SU-DHL-6 (cell line): ENCODE measurements around the gene TRAPPC3L.

Experiments used
- EZH2phosphoT487 ChIP-seq: fragments of 200-600 bp; sonication (generic), shearing (Covaris generic); conservative IDR thresholded peaks from 2 replicates; pipeline ENCODE4 v1.6.1; 2018; ENCODE audit warnings: mild to moderate bottlenecking, antibody characterized with exemption, low read length, moderate library complexity, mixed read lengths
- TF ChIP-seq, protein P1 (sequence below): fragments of 200-600 bp; sonication (generic); IDR thresholded peaks from one replicate; pipeline ENCODE4 v1.5.1; 2017; ENCODE audit warnings: antibody characterized with exemption, mild to moderate bottlenecking, low read length, moderate library complexity; ENCODE audit not compliant: insufficient read depth, poor library complexity, severe bottlenecking

DNA sequence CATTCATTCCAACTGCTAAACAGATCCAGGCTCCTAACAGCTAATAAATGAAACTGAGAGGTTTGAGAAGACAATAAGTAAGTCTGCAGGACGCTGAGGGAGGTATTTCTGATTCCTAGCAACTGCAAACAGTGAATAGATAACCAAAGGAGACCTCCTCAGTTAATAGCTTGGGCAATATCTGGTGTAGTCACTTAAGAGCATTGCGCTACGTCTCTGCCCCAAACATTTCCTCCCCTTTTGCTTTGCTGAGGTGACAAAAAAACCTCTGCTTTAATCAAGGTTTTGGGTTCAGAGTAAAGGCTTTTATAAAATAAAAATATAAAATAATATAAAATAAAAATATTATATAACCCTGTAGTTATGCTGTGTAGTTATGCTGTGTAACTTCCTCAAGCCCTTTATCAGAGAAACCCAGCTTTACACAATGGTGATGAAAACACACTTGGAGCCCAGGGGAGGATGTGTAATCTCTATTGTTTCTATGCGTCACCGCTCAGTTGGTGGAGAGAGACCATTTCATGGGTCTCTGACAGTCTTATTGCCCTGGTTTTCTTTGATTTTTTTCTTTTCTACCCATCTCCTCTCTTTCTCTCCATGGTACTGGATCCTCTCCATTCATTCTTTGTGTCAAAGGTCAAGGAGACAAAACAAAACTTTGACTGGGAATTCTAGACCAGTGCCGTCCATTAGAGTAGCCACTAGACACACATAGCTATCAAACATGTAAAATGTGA, 53.0 kb downstream of the TRAPPC3L start:
- TF ChIP-seq, protein P1, sequence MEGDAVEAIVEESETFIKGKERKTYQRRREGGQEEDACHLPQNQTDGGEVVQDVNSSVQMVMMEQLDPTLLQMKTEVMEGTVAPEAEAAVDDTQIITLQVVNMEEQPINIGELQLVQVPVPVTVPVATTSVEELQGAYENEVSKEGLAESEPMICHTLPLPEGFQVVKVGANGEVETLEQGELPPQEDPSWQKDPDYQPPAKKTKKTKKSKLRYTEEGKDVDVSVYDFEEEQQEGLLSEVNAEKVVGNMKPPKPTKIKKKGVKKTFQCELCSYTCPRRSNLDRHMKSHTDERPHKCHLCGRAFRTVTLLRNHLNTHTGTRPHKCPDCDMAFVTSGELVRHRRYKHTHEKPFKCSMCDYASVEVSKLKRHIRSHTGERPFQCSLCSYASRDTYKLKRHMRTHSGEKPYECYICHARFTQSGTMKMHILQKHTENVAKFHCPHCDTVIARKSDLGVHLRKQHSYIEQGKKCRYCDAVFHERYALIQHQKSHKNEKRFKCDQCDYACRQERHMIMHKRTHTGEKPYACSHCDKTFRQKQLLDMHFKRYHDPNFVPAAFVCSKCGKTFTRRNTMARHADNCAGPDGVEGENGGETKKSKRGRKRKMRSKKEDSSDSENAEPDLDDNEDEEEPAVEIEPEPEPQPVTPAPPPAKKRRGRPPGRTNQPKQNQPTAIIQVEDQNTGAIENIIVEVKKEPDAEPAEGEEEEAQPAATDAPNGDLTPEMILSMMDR: no peak
- no peak for TF ChIP-seq EZH2phosphoT487
